Activated CD4-positive, alpha-beta memory T cell treated with anti-CD3 and anti-CD28 coated beads, Interleukin-2, amount 10 ng/mL, durations not matched to agents 7 days and 5 days (primary cell): ENCODE results near the gene CT45A7. TPM values are rescaled to one million over a fixed set of nuclear protein-coding genes. Genes with fewer than 3 reads are reported as not detected.
"Not testable (repeated sequence)": the region's sequence is repeated elsewhere in the genome, so short reads cannot be mapped to it uniquely, and the experiment has no call there.

Experiments
- CTCF ChIA-PET: fragments of 350-600 bp; sonication (Branson Sonifier 250); formaldehyde crosslinking; loops from one replicate; lab custom pipeline; 2021; ENCODE audit warnings: antibody characterized with exemption, inconsistent platforms; lab: Charles Lee
- POLR2A ChIA-PET: fragments of 350-600 bp; sonication (Branson Sonifier 250); formaldehyde crosslinking; loops from one replicate; lab custom pipeline; 2021; ENCODE audit warnings: antibody characterized with exemption; lab: Charles Lee
- DNase-seq: peaks from one replicate; pipeline ENCODE4 v3.0.0-alpha.2; 2020
- H3K27ac Mint-ChIP-seq: one replicate; pipeline ENCODE4 v1.8.0; 2021; ENCODE audit warnings: mild to moderate bottlenecking, mixed read lengths
- H3K27me3 Mint-ChIP-seq: one replicate; pipeline ENCODE4 v1.8.0; 2021; ENCODE audit warnings: mixed read lengths
- H3K36me3 Mint-ChIP-seq: one replicate; pipeline ENCODE4 v1.8.0; 2021; ENCODE audit warnings: low read depth, mixed read lengths
- H3K4me1 Mint-ChIP-seq: one replicate; pipeline ENCODE4 v1.8.0; 2021; ENCODE audit warnings: mixed read lengths
- H3K4me3 Mint-ChIP-seq: one replicate; pipeline ENCODE4 v1.8.0; 2021; ENCODE audit warnings: mild to moderate bottlenecking, mixed read lengths
- H3K9me3 Mint-ChIP-seq: one replicate; pipeline ENCODE4 v1.8.0; 2021; ENCODE audit warnings: mixed read lengths
- total RNA-seq, 2 experiments: library from RNA; stranded (reverse); gene quantifications; one replicate each; pipeline ENCODE4 v1.2.3, GENCODE V29; 2021

The CT45A7 gene, protein sequence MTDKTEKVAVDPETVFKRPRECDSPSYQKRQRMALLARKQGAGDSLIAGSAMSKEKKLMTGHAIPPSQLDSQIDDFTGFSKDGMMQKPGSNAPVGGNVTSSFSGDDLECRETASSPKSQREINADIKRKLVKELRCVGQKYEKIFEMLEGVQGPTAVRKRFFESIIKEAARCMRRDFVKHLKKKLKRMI
- total RNA-seq, result not detected

DNA sequence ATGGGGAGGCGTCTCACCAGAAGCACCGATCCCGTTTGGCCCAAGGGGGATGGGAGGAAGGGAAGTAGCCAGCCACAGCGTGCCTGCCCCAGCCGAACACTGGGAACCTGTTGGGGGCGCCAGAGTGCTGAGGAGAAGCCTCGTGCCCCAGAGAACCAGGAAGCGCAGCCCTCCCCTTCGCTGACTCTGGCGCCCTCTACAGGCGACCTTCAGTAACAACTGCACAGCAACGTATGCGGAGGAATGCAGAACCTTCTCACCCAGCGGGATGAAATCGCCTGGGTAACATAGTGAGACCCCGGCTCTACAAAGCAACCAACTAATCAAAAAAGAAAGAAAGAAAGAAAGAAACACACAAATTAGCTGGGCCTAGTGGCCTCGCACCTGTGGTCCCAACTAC, at the start of gene CT45A7:
TSS of gene CT45A7 (minus strand) at position 101 of the 400 bp plus-strand sequence. CDS start 3,747 bp downstream, outside the sequence.
- POLR2A ChIA-PET, H3K27ac Mint-ChIP-seq, CTCF ChIA-PET, H3K9me3 Mint-ChIP-seq, DNase-seq, H3K4me3 Mint-ChIP-seq, H3K36me3 Mint-ChIP-seq, H3K4me1 Mint-ChIP-seq, H3K27me3 Mint-ChIP-seq: not testable (repeated sequence)

DNA sequence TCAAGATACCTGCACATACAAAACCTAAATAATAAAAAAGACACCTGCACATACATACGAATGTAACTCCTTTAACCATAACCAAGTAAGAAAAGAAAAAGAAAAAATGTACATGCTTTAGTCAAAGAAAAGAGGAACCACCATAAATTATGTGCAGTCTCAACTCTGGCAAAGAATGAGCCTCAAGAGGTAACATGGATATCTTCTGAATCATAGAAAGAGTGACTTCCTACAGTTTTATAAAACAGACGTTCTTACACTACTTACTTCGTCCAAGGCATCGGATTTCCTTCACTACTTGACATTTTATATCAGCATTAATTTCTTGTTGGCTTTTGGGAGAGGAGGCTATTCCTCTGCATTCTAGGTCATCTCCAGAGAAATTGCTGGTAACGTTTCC, 45.7 kb upstream of the CT45A7 start:
- CTCF ChIA-PET, result not testable (repeated sequence)

DNA sequence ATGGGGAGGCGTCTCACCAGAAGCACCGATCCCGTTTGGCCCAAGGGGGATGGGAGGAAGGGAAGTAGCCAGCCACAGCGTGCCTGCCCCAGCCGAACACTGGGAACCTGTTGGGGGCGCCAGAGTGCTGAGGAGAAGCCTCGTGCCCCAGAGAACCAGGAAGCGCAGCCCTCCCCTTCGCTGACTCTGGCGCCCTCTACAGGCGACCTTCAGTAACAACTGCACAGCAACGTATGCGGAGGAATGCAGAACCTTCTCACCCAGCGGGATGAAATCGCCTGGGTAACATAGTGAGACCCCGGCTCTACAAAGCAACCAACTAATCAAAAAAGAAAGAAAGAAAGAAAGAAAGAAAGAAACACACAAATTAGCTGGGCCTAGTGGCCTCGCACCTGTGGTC, 34.6 kb upstream of the CT45A7 start, which contains the start of gene CT45A9:
TSS of gene CT45A9 (minus strand) at position 101 of the 400 bp plus-strand sequence. CDS start 3,751 bp downstream, outside the sequence.
- CTCF ChIA-PET, H3K27ac Mint-ChIP-seq, H3K4me1 Mint-ChIP-seq, H3K9me3 Mint-ChIP-seq, POLR2A ChIA-PET, DNase-seq, H3K36me3 Mint-ChIP-seq, H3K4me3 Mint-ChIP-seq, H3K27me3 Mint-ChIP-seq: not testable (repeated sequence)

More for the DNA sequence above, 45.7 kb upstream of the CT45A7 start:
- DNase-seq, H3K27ac Mint-ChIP-seq, H3K4me1 Mint-ChIP-seq, POLR2A ChIA-PET, H3K36me3 Mint-ChIP-seq, H3K9me3 Mint-ChIP-seq, H3K27me3 Mint-ChIP-seq, H3K4me3 Mint-ChIP-seq: not testable (repeated sequence)

DNA sequence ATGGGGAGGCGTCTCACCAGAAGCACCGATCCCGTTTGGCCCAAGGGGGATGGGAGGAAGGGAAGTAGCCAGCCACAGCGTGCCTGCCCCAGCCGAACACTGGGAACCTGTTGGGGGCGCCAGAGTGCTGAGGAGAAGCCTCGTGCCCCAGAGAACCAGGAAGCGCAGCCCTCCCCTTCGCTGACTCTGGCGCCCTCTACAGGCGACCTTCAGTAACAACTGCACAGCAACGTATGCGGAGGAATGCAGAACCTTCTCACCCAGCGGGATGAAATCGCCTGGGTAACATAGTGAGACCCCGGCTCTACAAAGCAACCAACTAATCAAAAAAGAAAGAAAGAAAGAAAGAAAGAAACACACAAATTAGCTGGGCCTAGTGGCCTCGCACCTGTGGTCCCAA, 17.4 kb upstream of the CT45A7 start, which contains the start of gene CT45A8:
TSS of gene CT45A8 (minus strand) at position 101 of the 400 bp plus-strand sequence. CDS start 3,755 bp downstream, outside the sequence.
- H3K4me3 Mint-ChIP-seq, CTCF ChIA-PET, DNase-seq, H3K4me1 Mint-ChIP-seq, POLR2A ChIA-PET, H3K36me3 Mint-ChIP-seq, H3K27me3 Mint-ChIP-seq, H3K27ac Mint-ChIP-seq, H3K9me3 Mint-ChIP-seq: not testable (repeated sequence)

DNA sequence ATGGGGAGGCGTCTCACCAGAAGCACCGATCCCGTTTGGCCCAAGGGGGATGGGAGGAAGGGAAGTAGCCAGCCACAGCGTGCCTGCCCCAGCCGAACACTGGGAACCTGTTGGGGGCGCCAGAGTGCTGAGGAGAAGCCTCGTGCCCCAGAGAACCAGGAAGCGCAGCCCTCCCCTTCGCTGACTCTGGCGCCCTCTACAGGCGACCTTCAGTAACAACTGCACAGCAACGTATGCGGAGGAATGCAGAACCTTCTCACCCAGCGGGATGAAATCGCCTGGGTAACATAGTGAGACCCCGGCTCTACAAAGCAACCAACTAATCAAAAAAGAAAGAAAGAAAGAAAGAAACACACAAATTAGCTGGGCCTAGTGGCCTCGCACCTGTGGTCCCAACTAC, 17.2 kb downstream of the CT45A7 start, which contains the start of gene CT45A2:
TSS of gene CT45A2 (minus strand) at position 101 of the 400 bp plus-strand sequence. CDS start 3,747 bp downstream, outside the sequence.
- H3K4me1 Mint-ChIP-seq, DNase-seq, H3K4me3 Mint-ChIP-seq, H3K27ac Mint-ChIP-seq, H3K36me3 Mint-ChIP-seq, H3K9me3 Mint-ChIP-seq, POLR2A ChIA-PET, H3K27me3 Mint-ChIP-seq, CTCF ChIA-PET: not testable (repeated sequence)

DNA sequence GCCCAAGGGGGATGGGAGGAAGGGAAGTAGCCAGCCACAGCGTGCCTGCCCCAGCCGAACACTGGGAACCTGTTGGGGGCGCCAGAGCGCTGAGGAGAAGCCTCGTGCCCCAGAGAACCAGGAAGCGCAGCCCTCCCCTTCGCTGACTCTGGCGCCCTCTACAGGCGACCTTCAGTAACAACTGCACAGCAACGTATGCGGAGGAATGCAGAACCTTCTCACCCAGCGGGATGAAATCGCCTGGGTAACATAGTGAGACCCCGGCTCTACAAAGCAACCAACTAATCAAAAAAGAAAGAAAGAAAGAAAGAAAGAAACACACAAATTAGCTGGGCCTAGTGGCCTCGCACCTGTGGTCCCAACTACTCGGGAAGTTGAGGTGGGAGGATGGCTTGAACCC, 34.4 kb downstream of the CT45A7 start, which contains the start of gene CT45A6:
TSS of gene CT45A6 (minus strand) at position 101 of the 400 bp plus-strand sequence. CDS start 3,794 bp downstream, outside the sequence.
- H3K9me3 Mint-ChIP-seq, H3K27ac Mint-ChIP-seq, H3K36me3 Mint-ChIP-seq, DNase-seq, POLR2A ChIA-PET, CTCF ChIA-PET, H3K4me3 Mint-ChIP-seq, H3K4me1 Mint-ChIP-seq, H3K27me3 Mint-ChIP-seq: not testable (repeated sequence)

DNA sequence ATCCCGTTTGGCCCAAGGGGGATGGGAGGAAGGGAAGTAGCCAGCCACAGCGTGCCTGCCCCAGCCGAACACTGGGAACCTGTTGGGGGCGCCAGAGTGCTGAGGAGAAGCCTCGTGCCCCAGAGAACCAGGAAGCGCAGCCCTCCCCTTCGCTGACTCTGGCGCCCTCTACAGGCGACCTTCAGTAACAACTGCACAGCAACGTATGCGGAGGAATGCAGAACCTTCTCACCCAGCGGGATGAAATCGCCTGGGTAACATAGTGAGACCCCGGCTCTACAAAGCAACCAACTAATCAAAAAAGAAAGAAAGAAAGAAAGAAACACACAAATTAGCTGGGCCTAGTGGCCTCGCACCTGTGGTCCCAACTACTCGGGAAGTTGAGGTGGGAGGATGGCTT, 51.7 kb downstream of the CT45A7 start, which contains the start of gene CT45A5:
TSS of gene CT45A5 (minus strand) at position 101 of the 400 bp plus-strand sequence. CDS start 3,774 bp downstream, outside the sequence.
- H3K9me3 Mint-ChIP-seq, H3K27me3 Mint-ChIP-seq, H3K4me3 Mint-ChIP-seq, CTCF ChIA-PET, H3K4me1 Mint-ChIP-seq, DNase-seq, H3K27ac Mint-ChIP-seq, H3K36me3 Mint-ChIP-seq, POLR2A ChIA-PET: not testable (repeated sequence)

Other genes with a start within 250 kb of the CT45A7 start
- not detected for gene CT45A1, start 123.6 kb downstream of the CT45A7 start, total RNA-seq
- not detected for gene CT45A3, start 69.1 kb downstream of the CT45A7 start, total RNA-seq
- 1 to 10 TPM in 1 of 2 experiments, under 1 TPM in 1; 0.58 to 1.1 TPM for gene CT45A5, start 51.8 kb downstream of the CT45A7 start, total RNA-seq
- gene CT45A6, start 34.5 kb downstream of the CT45A7 start, total RNA-seq, result not detected
- gene CT45A2, start 17.3 kb downstream of the CT45A7 start, total RNA-seq, result not detected
- not detected for gene CT45A8, start 17.3 kb upstream of the CT45A7 start, total RNA-seq
- not detected for gene CT45A9, start 34.5 kb upstream of the CT45A7 start, total RNA-seq
- gene CT45A10, start 56.2 kb upstream of the CT45A7 start, total RNA-seq, result not detected
- gene SAGE1, start 56.4 kb upstream of the CT45A7 start, total RNA-seq, result not detected
- gene MMGT1, start 136.7 kb upstream of the CT45A7 start, total RNA-seq, result 10 to 100 TPM; 19.2 to 19.3 TPM
- 10 to 100 TPM; 18.6 to 20.9 TPM for gene SLC9A6, start 148.2 kb upstream of the CT45A7 start, total RNA-seq